Stimulated activated CD8-positive, alpha-beta memory T cell treated with anti-CD3 and anti-CD28 coated beads, Interleukin-7, amount 100 ng/mL, for 24 hours (primary cell): ENCODE results near the gene CDC42BPA.
"Not testable (repeated sequence)": the region's sequence is repeated elsewhere in the genome, so short reads cannot be mapped to it uniquely, and the experiment has no call there.

Experiments
- DNase-seq: peaks from one replicate; pipeline ENCODE4 v3.0.0-alpha.2; 2020; ENCODE audit warnings: low read depth

The CDC42BPA gene

GRCh38 chr1:227059076-227059475 is 259.2 kb downstream of the CDC42BPA start:
- no peak for DNase-seq

- DNase-seq, result no peak
These were observed 260.0 kb downstream of the CDC42BPA start for GRCh38 chr1:227058321-227058751.

- DNase-seq, result no peak
These were observed 269.0 kb downstream of the CDC42BPA start for GRCh38 chr1:227049253-227049652.

- no peak for DNase-seq
These were observed 274.5 kb downstream of the CDC42BPA start for GRCh38 chr1:227043755-227044154.

- DNase-seq, result no peak
These were observed 276.0 kb downstream of the CDC42BPA start for GRCh38 chr1:227042292-227042691.

- no peak for DNase-seq
These were observed 279.9 kb downstream of the CDC42BPA start for GRCh38 chr1:227038401-227038800.

- no peak for DNase-seq
These were observed 281.2 kb downstream of the CDC42BPA start for GRCh38 chr1:227037121-227037520.

GRCh38 chr1:227035316-227035715 is 283.0 kb downstream of the CDC42BPA start:
- DNase-seq, result no peak

- DNase-seq, result no peak
These were observed 284.4 kb downstream of the CDC42BPA start for GRCh38 chr1:227033880-227034279.

- no peak for DNase-seq
These were observed 285.9 kb downstream of the CDC42BPA start for GRCh38 chr1:227032396-227032795.

GRCh38 chr1:227016990-227017389 is 301.3 kb downstream of the CDC42BPA start:
- no peak for DNase-seq

GRCh38 chr1:227010645-227011044 is 307.6 kb downstream of the CDC42BPA start:
- DNase-seq, result no peak

- no peak for DNase-seq
These were observed 308.4 kb downstream of the CDC42BPA start for GRCh38 chr1:227009937-227010336.

GRCh38 chr1:227006226-227006796 is 312.0 kb downstream of the CDC42BPA start:
- no peak for DNase-seq

- no peak for DNase-seq
These were observed 313.5 kb downstream of the CDC42BPA start for GRCh38 chr1:227004796-227005195.

GRCh38 chr1:227003165-227003564 is 315.1 kb downstream of the CDC42BPA start:
- no peak for DNase-seq

- no peak for DNase-seq
These were observed 315.7 kb downstream of the CDC42BPA start for GRCh38 chr1:227002531-227003049.

GRCh38 chr1:226999579-226999978 is 318.7 kb downstream of the CDC42BPA start:
- DNase-seq, result not testable (repeated sequence)

- no peak for DNase-seq
These were observed 322.6 kb downstream of the CDC42BPA start for GRCh38 chr1:226995365-226996332.

- DNase-seq, result no peak
These were observed 323.5 kb downstream of the CDC42BPA start for GRCh38 chr1:226994586-226995364.

- no peak for DNase-seq
These were observed 324.3 kb downstream of the CDC42BPA start for GRCh38 chr1:226993814-226994585.
